ENCODE results near the gene P2RX3. TPM values are rescaled to one million over a fixed set of nuclear protein-coding genes. Genes with fewer than 3 reads are reported as not detected.

The P2RX3 gene
- total RNA-seq, 4 donors from 2014 or later: not detected

- H3K9me3 ChIP-seq: no peaks in the 10 kb centered on the region
- H3K4me3 ChIP-seq: no peak overlapping the region
- H3K36me3 ChIP-seq: peaks cover 53% of the 10 kb centered on the region
- peak in 1 of 2 donors; percentile 57 for DNase-seq (ENCODE audit: low spot score in 2 of 2)
- WGBS: 81% methylated on average over 17 of the region's 17 CpGs
- peak overlapping the region; percentile 55 for H3K27ac ChIP-seq
- H3K27me3 ChIP-seq: no peaks in the 10 kb centered on the region
- H3K4me1 ChIP-seq: peaks cover 55% of the 10 kb centered on the region
- TF ChIP-seq CTCF (IDR thresholded peaks at IDR 0.05) (no peak), POLR2A (IDR thresholded peaks at IDR 0.05) (no peak), POLR2AphosphoS5 (IDR thresholded peaks at IDR 0.05) (no peak), EP300 (IDR thresholded peaks at IDR 0.05) (no peak)
Measured at GRCh38 chr11:57303280-57303989, 34.7 kb upstream of the P2RX3 start.

GRCh38 chr11:57303990-57304579, 34.1 kb upstream of the P2RX3 start:
- TF ChIP-seq EP300 (IDR thresholded peaks at IDR 0.05): no peak
- TF ChIP-seq CTCF (IDR thresholded peaks at IDR 0.05): no peak
- no peak for TF ChIP-seq POLR2AphosphoS5 (IDR thresholded peaks at IDR 0.05)
- no peak for TF ChIP-seq POLR2A (IDR thresholded peaks at IDR 0.05)
- no peaks in the 10 kb centered on the region for H3K9me3 ChIP-seq
- H3K36me3 ChIP-seq: peaks cover 50% of the 10 kb centered on the region
- H3K4me3 ChIP-seq: peak overlapping the region; percentile 4
- peak overlapping the region; percentile 55 for H3K27ac ChIP-seq
- peaks cover 61% of the 10 kb centered on the region for H3K4me1 ChIP-seq
- peak; percentile 75 to 79 for DNase-seq (ENCODE audit: low spot score in 2 of 2)
- 43% methylated on average over 8 of the region's 8 CpGs for WGBS
- H3K27me3 ChIP-seq: no peaks in the 10 kb centered on the region

GRCh38 chr11:57305523-57305922, 32.6 kb upstream of the P2RX3 start:
- Histone ChIP-seq H3K27ac (no peak overlapping the region), H3K27me3 (no peaks in the 10 kb centered on the region), H3K4me1 (peaks cover 76% of the 10 kb centered on the region), H3K4me3 (no peak overlapping the region), H3K36me3 (peaks cover 43% of the 10 kb centered on the region), H3K9me3 (no peaks in the 10 kb centered on the region)
- no peak for TF ChIP-seq POLR2AphosphoS5 (IDR thresholded peaks at IDR 0.05)
- no peak for TF ChIP-seq CTCF (IDR thresholded peaks at IDR 0.05)
- TF ChIP-seq POLR2A (IDR thresholded peaks at IDR 0.05): no peak
- no peak for TF ChIP-seq EP300 (IDR thresholded peaks at IDR 0.05)
- no peak for DNase-seq (ENCODE audit: low spot score in 2 of 2)
- 79% methylated on average over 8 of the region's 8 CpGs for WGBS

- WGBS: 60% methylated on average over 15 of the region's 15 CpGs
- Histone ChIP-seq H3K27ac (peak overlapping the region; percentile 46), H3K4me1 (peaks cover 84% of the 10 kb centered on the region), H3K27me3 (no peaks in the 10 kb centered on the region), H3K4me3 (peak overlapping the region; percentile 2), H3K36me3 (peaks cover 35% of the 10 kb centered on the region), H3K9me3 (no peaks in the 10 kb centered on the region)
- TF ChIP-seq EP300 (IDR thresholded peaks at IDR 0.05) (no peak), POLR2AphosphoS5 (IDR thresholded peaks at IDR 0.05) (no peak), POLR2A (IDR thresholded peaks at IDR 0.05) (no peak), CTCF (IDR thresholded peaks at IDR 0.05) (no peak)
- no peak for DNase-seq (ENCODE audit: low spot score in 2 of 2)
Measured at GRCh38 chr11:57306161-57306876, 31.8 kb upstream of the P2RX3 start.
